ENCODE data around the gene ANKRD50. TPM values are rescaled to one million over a fixed set of nuclear protein-coding genes. Genes with fewer than 3 reads are reported as not detected.

The ANKRD50 gene
- total RNA-seq, 1 experiment from 2014 or later, result 17.2 TPM

DNA sequence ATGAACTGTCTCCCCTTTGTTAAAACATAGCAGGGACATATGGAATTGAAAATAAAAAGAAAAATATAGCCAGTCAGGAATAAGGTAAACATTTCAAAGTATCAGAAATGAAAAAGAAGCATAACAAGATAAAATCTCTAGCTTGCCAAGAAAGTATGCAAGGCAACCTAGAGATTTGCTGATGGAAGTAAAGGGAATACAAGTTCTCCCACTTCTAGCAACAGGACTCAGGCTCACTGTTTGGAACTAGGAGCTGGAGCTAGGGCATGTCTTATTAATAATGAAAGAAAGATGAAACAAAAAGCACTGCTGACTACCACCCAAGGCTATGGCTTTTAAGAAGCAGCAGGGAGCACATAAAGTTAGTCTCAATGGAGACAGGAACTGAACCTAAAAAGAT lies 18.2 kb downstream of the ANKRD50 start:
- Histone ChIP-seq H3K9me2 (ENCODE audit: insufficient read depth) (no peaks in the 10 kb centered on the region), H3K79me2 (ENCODE audit: low read depth) (no peaks in the 10 kb centered on the region), H3K4me1 (replicated peaks; ENCODE audit: insufficient read depth) (no peaks in the 10 kb centered on the region), H3K36me3 (ENCODE audit: low read depth) (no peaks in the 10 kb centered on the region), H3K9me3 (ENCODE audit: insufficient read depth, low read depth) (0 out of 2 replicates have a peak, but pooled peaks cover 5% of the 10 kb centered on the region), H3F3A (ENCODE audit: insufficient read depth, low read depth) (no peaks in the 10 kb centered on the region), H4K20me1 (ENCODE audit: insufficient read depth) (no peaks in the 10 kb centered on the region), H2AFZ (no peak overlapping the region), H3K4me3 (no peak overlapping the region), H3K27ac (no peak overlapping the region), H3K4me2 (no peak overlapping the region), H3K27me3 (ENCODE audit: insufficient read depth, low read depth) (no peaks in the 10 kb centered on the region)
- TF ChIP-seq CTCF (conservative IDR thresholded peaks at IDR 0.05), result no peak
- no peak for TF ChIP-seq EZH2 (IDR thresholded peaks at IDR 0.05; ENCODE audit: low read depth)
- intact Hi-C loops (cut with micrococcal nuclease; ENCODE audit: unreplicated experiment), result no loop called here
- POLR2A ChIA-PET (ENCODE audit: unreplicated experiment), result no interaction called here
- no peak for DNase-seq
- CTCF ChIA-PET, result no interaction called here
- BruUV-seq (replicated peaks), result no TSS peak

DNA sequence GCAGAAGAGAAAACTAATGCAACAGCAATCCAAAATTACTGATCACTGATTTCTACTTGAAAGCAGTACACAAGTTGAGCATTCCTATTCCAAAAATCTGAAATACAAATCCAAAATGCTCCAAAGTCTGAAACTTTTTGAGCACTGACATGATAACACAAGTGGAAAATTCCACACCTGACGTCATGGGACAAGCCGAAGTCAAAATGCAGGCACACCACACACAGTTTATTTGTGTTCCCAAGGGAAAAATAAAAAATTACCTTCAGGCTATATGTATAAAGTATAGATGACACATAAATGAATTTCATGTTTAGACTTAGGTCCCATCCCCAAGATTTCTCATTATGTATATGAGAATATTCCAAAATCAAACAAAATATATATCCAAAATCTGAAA lies 20.7 kb downstream of the ANKRD50 start:
- H3F3A ChIP-seq (ENCODE audit: insufficient read depth, low read depth), result no peaks in the 10 kb centered on the region
- H3K9me3 ChIP-seq (ENCODE audit: insufficient read depth, low read depth), result 0 out of 2 replicates have a peak, but pooled peaks cover under 1% of the 10 kb centered on the region
- no peak overlapping the region for H2AFZ ChIP-seq
- H3K36me3 ChIP-seq (ENCODE audit: low read depth), result no peaks in the 10 kb centered on the region
- no peaks in the 10 kb centered on the region for H3K4me1 ChIP-seq (replicated peaks; ENCODE audit: insufficient read depth)
- H3K79me2 ChIP-seq (ENCODE audit: low read depth), result no peaks in the 10 kb centered on the region
- TF ChIP-seq CTCF (conservative IDR thresholded peaks at IDR 0.05) (no peak), EZH2 (IDR thresholded peaks at IDR 0.05; ENCODE audit: low read depth) (no peak)
- ChIA-PET POLR2A (ENCODE audit: unreplicated experiment) (no interaction called here), CTCF (no interaction called here)
- no peak overlapping the region for H3K27ac ChIP-seq
- no peaks in the 10 kb centered on the region for H3K9me2 ChIP-seq (ENCODE audit: insufficient read depth)
- BruUV-seq (replicated peaks), result no TSS peak
- H4K20me1 ChIP-seq (ENCODE audit: insufficient read depth), result no peaks in the 10 kb centered on the region
- no peak overlapping the region for H3K4me2 ChIP-seq
- intact Hi-C loops (cut with micrococcal nuclease; ENCODE audit: unreplicated experiment), result no loop called here
- no peak overlapping the region for H3K4me3 ChIP-seq
- DNase-seq, result no peak
- no peaks in the 10 kb centered on the region for H3K27me3 ChIP-seq (ENCODE audit: insufficient read depth, low read depth)

DNA sequence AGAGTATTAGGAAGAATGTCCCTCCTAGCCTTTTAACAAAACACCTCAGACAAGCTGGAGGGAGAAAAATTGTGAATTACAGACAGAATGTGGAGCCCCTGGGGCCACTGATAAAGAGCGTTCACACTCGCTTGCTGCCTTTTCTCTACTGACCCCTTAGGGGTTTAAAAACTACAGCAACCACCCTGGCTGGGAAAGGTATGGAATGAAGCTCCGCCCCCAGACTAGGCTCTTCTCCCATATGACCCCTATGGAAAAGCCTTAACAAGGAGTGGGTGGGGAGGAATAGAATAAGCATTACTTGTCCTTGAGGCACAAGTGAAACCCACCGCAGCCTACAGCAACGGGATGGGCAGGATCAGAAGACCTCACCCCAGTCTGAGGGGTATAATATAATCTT lies 26.3 kb downstream of the ANKRD50 start:
- Histone ChIP-seq H3K27ac (no peak overlapping the region), H3K9me2 (ENCODE audit: insufficient read depth) (no peaks in the 10 kb centered on the region), H3F3A (ENCODE audit: insufficient read depth, low read depth) (no peaks in the 10 kb centered on the region), H3K4me3 (no peak overlapping the region), H4K20me1 (ENCODE audit: insufficient read depth) (no peaks in the 10 kb centered on the region), H3K36me3 (ENCODE audit: low read depth) (no peaks in the 10 kb centered on the region), H3K79me2 (ENCODE audit: low read depth) (no peaks in the 10 kb centered on the region), H3K27me3 (ENCODE audit: insufficient read depth, low read depth) (no peaks in the 10 kb centered on the region), H3K4me1 (replicated peaks; ENCODE audit: insufficient read depth) (no peaks in the 10 kb centered on the region), H3K9me3 (ENCODE audit: insufficient read depth, low read depth) (no peaks in the 10 kb centered on the region), H2AFZ (no peak overlapping the region), H3K4me2 (no peak overlapping the region)
- no peak for DNase-seq
- BruUV-seq (replicated peaks), result no TSS peak
- POLR2A ChIA-PET (ENCODE audit: unreplicated experiment), result no interaction called here
- TF ChIP-seq EZH2 (IDR thresholded peaks at IDR 0.05; ENCODE audit: low read depth) (no peak), CTCF (conservative IDR thresholded peaks at IDR 0.05) (no peak)
- CTCF ChIA-PET, result no interaction called here
- intact Hi-C loops (cut with micrococcal nuclease; ENCODE audit: unreplicated experiment), result no loop called here

All from PC-9 (cell line).